ENCODE measurements around the gene SRGAP2B.
"Not testable (repeated sequence)": the region's sequence is repeated elsewhere in the genome, so short reads cannot be mapped to it uniquely, and the experiment has no call there.

Gene SRGAP2B

DNA sequence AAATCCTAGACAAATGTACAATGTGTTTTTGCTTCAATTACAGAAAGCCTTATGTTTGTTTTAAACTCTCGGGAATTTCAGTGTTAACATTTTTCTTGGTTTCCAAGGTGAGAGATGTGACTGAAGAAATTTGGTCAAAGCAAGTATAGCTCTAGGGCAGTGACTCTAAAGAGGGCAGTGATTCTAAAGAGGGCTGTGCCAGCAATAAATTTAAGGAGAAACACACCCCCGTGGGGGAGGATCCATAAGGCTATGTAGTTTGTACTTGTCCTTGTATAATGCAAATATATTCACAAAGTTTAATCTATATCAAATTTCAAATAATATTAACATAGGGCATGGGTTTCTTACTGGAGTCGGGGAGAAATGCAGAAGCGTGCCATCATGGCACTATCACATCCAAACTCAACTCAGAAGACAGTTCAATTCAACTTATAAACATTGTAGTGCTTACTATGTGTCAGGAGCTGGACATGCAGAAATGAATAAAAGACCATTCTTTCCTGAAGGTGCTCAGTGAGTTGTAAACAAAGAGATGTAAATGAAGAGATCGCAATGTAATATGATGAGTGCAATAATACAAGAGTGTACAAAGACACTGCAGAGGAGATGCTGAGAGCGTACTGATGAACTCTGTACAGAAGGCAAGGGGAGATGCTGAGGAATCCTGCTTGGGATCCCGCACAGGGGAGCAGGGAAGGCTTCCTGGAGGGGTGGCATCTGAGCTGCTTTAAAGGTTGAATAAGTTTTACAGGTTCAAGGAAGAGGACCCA, 12.5 kb downstream of the SRGAP2B start:
- not testable (repeated sequence) for DNase-seq

DNA sequence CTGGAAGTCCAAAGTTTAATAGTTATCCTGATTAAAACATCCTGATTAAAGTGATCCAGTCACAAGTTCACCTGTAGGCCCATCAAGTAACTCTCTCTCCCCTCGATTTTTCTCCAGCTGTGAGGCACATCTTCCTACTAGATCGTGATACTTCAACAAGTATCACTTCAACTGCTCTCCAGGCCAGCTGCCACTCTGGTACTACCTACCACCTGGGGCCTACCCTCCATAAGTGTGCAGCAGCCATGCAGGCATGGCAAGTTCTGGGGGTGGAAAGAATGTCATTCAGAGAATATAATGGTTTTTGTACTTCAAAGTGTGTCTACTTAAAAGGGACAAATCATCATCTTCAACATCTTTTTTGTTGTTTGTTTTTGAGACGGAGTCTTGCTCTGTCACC, 14.9 kb downstream of the SRGAP2B start:
- not testable (repeated sequence) for DNase-seq

DNA sequence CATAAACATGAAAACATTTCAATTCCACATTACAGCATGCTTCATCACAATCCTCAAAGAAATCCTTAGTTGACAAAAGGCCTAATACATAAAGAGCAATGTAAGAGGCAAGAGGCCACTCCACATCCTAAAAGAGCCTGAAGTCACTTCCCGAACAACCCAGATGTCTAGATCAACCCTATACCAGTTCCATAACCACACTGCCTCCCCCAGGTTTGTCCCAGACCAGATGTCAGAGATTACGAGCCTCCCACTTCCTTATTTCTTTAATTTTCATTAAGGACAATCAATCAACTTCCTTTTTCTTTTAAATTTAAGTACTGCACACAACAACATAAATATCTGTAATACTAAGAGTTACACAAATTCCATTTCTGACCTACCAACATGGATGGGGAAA, 15.4 kb downstream of the SRGAP2B start:
- not testable (repeated sequence) for DNase-seq

DNA sequence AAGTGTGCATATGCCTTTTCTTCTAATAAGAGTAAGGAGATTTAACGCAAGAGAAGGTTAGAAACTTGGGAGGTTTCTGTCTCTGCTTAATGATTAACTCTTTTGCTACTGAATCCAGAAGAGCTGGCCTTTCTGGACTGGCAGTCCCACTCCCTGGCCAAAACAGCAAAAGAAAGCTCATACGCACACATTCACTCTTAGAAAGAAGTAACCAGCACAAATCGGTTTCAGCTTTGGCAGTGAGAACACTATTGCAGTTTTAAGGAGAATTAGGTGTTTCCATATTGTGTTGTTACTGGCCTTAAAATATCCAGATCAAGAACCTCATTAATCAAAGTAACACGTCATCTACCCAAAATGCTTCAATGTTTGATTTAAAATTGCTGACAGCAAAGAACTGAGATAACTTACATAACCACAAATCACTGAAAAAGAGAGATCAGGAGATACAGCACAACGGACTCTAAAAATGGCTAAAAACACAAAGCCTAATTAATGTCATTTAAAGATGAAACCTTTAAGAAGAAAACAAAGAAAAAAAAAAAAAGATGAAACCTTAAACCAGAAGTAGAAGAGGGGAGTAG, 16.2 kb downstream of the SRGAP2B start:
- not testable (repeated sequence) for DNase-seq

DNA sequence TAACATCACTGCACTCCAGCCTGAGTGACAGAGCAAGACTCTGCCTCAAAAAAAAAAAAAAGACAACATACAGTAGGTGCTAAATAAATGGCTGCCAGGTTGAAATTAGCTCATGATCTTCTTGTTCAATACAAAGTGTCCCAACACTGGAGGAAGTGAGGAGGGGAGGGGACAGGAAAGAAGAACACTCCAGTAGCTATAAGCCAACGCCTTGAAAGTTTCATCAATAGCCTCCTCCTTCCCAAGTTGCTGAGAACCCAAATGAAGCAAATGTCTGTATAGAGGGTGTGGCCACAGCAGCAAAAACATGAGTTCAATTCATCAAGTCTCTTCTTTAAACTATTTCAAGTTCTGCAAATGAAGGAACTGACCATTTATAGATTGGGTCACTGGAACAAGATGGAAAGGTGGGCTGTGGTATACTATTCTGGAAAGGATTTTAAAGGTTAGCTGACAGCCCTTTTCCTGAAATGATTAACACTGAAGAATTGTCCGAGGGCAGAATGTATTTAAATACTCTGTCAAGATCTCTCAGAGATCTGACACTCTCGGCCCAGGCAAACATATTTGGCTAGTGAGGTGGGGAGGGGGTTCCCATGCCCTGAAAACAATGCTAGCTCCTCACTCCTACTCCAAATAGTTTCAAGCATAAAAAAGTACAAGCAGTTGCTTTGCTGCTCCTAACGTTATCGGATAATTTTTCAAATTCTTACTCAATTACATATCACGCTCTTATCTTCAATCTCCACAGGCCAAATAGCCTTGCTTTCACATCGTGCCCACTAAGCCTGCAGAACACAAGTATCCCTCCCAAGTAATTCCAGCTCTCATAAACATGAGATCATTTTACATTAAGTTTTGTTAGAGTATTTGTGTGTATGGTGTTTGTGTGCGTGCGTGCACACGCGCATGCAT, 17.0 kb downstream of the SRGAP2B start:
- not testable (repeated sequence) for DNase-seq

GRCh38 chr1:145076877-145077276, 18.3 kb downstream of the SRGAP2B start:
- not testable (repeated sequence) for DNase-seq

DNA sequence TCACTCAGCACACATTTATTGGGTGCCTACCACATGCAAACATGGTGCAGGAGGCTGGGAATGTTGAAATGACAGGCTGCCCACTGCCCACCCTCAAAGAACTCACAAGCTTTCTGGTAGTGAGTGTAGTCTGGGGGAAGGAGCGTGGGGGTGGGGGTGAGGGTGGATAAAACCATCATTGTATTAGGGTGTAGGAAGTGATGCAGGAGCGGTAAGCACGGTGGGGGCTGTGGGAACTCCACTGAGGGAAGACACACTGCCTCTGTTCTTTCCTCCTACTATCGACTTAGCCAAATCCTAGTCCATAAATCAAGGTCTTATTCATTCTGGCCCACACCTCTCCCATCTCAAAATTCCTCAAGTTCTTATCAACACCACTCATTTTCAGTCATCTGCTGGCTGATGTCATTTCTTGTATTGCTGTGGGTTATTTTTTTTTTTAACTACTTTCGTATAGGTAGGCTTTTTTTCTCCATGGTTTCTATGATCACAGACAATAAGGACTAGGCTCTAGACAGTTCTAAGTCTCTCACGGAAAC, 21.0 kb downstream of the SRGAP2B start:
- DNase-seq, result not testable (repeated sequence)

GRCh38 chr1:145071569-145071968, 23.6 kb downstream of the SRGAP2B start:
- DNase-seq, result not testable (repeated sequence)

DNA sequence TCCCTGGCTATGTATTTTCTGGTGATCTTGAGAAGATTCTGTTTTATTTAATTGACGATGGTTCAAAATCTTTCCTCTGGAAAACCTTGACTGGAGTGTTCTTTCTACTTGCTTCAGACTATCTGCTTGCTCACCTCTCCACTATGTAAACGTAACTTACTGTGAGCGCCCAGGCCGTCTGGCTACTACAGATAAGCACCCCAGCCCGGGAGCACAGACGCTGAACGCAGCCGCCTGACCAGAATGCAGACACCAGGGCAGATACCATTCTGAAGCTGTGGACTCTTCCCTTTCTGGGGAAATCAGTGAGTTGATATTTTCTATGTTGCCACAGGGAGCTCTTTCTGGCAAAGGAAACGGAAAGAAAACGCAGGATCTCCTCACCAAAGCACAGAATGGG, 28.6 kb downstream of the SRGAP2B start:
- not testable (repeated sequence) for DNase-seq

GRCh38 chr1:145065194-145065826, 29.8 kb downstream of the SRGAP2B start:
- not testable (repeated sequence) for DNase-seq

GRCh38 chr1:145063941-145064648, 31.0 kb downstream of the SRGAP2B start:
- DNase-seq, result not testable (repeated sequence)

DNA sequence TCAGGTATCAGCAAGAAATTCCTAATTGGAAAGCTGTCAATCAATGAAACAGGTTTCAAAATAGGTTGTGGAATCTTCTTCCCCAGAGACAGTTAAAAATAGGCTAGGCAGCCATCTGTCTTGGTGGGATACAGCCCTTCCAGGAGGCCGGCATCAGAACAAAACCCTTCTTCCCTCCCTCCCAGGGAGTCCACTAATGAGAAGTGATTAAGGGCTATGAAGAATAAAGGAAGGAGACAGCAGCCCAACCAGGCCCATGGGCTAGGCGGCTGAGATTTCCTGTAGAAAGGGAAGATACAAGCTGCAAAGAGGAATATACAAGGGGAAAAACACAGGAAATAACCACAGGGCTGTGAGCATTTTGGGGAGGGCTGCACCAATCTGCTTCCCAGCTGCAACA, 31.8 kb downstream of the SRGAP2B start:
- DNase-seq, result not testable (repeated sequence)

DNA sequence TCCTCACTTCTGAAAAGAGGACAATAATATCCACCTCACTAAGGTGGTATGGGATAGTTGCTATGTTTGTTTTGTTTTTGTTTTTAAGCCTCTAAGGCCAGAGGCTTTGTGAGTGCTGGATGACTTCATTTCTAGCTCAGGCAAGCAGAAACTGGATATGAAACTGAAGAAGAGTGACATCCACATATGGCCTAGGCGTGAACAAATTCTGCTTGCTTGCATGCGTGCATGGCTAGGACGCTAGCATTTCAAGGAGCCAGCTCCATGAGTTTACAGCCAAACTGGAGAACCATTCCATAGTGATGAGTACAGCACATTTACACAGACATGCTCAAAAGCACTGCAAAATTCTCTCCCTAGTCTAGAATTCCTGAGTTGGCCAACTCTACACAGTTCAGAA, 36.9 kb downstream of the SRGAP2B start:
- DNase-seq, result not testable (repeated sequence)

- DNase-seq, result not testable (repeated sequence)
Observed at GRCh38 chr1:145055217-145055760, 39.8 kb downstream of the SRGAP2B start.

DNA sequence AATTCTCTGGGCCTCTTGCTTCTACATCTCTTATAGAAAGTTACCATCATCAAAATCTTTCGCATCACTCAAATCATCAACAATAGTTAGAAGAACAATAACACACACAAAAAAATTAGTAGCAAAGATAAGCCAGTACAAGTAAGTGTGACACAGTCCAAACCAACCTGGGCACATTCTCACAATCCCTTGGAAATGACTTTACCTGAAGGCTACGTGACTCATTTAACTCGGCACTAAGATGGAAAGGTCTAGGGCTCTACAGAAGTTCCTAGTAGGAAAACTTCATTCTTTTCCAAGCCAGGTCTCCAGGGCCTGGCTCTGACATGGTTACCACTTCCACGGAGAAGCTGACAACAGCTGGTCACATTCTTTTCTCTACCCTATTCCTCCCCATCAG, 41.7 kb downstream of the SRGAP2B start:
- DNase-seq, result not testable (repeated sequence)

DNA sequence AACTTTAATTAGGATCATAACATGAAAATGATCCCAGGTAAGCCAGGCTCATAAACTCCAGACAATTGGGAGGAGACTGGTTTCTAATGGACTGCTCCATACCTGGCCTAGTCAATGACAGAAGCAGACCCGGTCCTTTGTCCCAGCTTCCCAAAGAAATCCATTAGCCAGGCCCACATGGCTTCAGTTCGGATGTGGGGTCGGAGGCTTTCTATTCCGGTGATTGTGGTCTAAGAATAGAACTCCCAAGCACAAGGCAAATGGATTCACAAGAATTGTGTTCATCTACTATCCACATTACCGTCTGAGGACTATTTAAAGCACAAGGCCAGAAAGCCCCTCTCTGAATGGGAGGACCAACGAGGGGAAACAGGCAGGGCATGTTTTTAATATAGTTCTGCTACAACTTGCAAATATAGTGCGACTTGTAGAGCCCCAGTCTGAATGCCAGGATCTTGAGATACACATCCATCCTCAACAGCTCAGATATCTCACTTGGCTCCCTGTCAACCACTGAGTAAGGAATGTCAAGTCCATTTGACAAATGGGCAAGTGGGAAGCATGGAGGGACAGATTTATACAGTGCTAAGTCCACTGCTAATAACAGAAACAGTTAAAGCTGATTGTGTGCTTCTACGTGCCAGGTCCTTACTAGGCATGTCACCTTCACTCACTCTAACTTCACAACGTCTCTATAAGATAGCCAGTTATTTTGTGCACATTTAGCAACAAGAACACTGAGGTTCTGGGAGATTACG, 42.9 kb downstream of the SRGAP2B start:
- DNase-seq, result not testable (repeated sequence)

- not testable (repeated sequence) for DNase-seq
Observed at GRCh38 chr1:145048181-145048856, 46.8 kb downstream of the SRGAP2B start.

- not testable (repeated sequence) for DNase-seq
Observed at GRCh38 chr1:145047553-145047952, 47.6 kb downstream of the SRGAP2B start.

GRCh38 chr1:145045571-145046273, 49.4 kb downstream of the SRGAP2B start:
- DNase-seq, result not testable (repeated sequence)
